AG04449 (cell line): Measurements from ENCODE around the gene GTF2IRD1.
"Not testable (repeated sequence)": the region's sequence is repeated elsewhere in the genome, so short reads cannot be mapped to it uniquely, and the experiment has no call there.

Experiments
- CTCF ChIA-PET: fragments of 350-600 bp; formaldehyde crosslinking; extraction: SDS; loops from one replicate; lab custom pipeline; 2021; ENCODE audit warnings: antibody characterized with exemption; lab: Yijun Ruan, JAX
- POLR2A ChIA-PET: fragments of 400-600, 350-600 bp; formaldehyde crosslinking; extraction: SDS; loops from one replicate; lab custom pipeline; 2020; ENCODE audit warnings: antibody characterized with exemption, inconsistent platforms; lab: Yijun Ruan, JAX
- DNase-seq: peaks from one replicate; pipeline ENCODE4 v3.0.0-alpha.2; 2010; ENCODE audit warnings: low read depth, low spot score
- H3K4me3 ChIP-seq: 2 replicates; pipeline ENCODE4 v1.5.1; 2011; ENCODE audit warnings: low read depth, mild to moderate bottlenecking, control low read depth, low read length
- TF ChIP-seq, protein P1 (sequence below): IDR thresholded peaks from one replicate; pipeline ENCODE4 v1.5.1; 2011; ENCODE audit warnings: mild to moderate bottlenecking, moderate library complexity, low read length, control low read depth, inconsistent platforms; ENCODE audit not compliant: insufficient read depth; ENCODE audit errors: missing control alignments

GTF2IRD1 gene

DNA sequence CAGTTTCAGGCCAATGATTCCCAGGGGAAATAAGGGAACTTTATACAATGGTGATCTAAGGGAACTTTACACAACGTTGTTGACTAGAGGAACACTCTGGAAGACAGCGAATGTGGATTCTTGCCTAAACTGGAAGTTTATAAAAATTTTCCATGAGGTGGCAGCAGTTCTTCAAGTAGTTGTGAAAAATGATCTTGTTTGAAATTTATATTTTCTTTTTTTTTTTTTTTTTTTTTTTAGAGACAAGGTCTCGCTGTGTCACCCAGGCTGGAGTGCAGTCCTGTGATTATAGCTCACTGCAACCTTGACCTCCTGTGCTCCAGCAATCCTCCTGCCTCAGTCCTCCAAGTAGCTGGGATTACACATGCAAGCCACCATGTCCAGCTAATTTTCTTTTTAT, 171.7 kb downstream of the GTF2IRD1 start:
- no peak overlapping the region for H3K4me3 ChIP-seq
- ChIA-PET POLR2A (no interaction called here), CTCF (interaction anchor here (0.6 to 1.5 kb wide), 3 partner anchors 10 to 123 kb away, joined by 3 to 4 read pairs (median 3); no protein-coding TSS in a partner anchor)
- TF ChIP-seq, protein P1, sequence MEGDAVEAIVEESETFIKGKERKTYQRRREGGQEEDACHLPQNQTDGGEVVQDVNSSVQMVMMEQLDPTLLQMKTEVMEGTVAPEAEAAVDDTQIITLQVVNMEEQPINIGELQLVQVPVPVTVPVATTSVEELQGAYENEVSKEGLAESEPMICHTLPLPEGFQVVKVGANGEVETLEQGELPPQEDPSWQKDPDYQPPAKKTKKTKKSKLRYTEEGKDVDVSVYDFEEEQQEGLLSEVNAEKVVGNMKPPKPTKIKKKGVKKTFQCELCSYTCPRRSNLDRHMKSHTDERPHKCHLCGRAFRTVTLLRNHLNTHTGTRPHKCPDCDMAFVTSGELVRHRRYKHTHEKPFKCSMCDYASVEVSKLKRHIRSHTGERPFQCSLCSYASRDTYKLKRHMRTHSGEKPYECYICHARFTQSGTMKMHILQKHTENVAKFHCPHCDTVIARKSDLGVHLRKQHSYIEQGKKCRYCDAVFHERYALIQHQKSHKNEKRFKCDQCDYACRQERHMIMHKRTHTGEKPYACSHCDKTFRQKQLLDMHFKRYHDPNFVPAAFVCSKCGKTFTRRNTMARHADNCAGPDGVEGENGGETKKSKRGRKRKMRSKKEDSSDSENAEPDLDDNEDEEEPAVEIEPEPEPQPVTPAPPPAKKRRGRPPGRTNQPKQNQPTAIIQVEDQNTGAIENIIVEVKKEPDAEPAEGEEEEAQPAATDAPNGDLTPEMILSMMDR = no peak
- DNase-seq = no peak

DNA sequence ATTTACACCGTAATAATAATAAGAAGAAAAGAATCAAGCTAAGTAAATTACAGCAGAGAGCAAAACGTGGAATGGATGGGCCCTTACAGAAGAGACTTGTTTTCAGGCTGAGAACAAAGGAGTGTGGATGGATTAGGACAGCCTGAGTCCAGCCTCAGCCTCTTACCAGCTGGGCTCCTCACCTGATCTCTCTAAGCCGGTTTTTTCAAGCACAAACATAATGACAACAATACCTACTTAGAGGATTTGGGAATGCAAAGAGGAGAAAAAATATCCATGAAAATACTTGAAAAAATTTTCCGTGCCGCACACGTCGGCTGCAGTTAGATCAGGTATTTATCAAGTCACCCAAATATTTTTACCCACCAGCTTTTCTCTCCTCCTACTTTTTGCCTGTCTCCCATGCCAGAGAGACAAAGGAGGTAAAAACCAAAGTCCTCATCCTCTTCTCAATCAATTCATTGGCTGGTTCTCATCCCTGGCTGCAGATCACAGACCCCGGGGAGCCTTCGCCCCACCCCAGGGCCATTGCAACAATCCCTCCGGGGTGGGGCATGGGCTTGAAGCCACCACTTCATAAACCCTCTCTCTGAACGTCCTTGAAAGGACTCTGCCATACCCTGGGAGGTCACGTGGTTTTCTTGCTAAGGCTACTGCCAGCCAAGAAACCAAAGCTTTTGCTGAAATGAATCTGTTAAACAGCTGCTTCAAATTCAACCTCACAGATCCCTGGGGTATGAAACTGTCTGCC, 174.1 kb downstream of the GTF2IRD1 start:
- CTCF ChIA-PET = interaction anchor here (0.6 to 1.9 kb wide), 2 partner anchors 9 to 30 kb away, joined by 4 to 5 read pairs; partner anchors contain the start of gene GTF2I
- POLR2A ChIA-PET = no interaction called here
- TF ChIP-seq, protein P1 = no peak
- no peak overlapping the region for H3K4me3 ChIP-seq
- DNase-seq = peak; percentile 24

DNA sequence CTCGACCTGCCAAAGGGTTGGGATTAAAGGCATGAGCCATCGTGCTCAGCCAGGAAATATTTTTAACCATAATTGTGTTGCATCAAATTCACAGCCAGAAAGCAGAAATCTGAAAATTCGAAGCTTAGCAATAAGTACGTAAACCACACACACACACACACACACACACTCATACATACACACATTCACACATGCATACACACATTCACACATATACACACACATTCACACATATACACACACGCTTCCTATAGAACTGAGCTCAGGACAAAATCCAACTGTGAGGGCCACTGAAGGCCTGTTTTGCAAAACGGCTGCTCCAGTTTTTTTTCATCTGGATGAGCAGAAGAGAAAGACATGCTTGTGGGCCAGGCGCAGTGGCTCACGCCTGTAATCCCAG, 178.8 kb downstream of the GTF2IRD1 start:
- no peak for DNase-seq
- no peak overlapping the region for H3K4me3 ChIP-seq
- TF ChIP-seq, protein P1 = no peak
- ChIA-PET POLR2A (no interaction called here), CTCF (interaction anchor here (1.0 to 1.2 kb wide), 2 partner anchors 46 to 66 kb away, joined by 3 read pairs; no protein-coding TSS in a partner anchor)

GRCh38 chr7:74633451-74633921, 179.8 kb downstream of the GTF2IRD1 start:
- ChIA-PET POLR2A (no interaction called here), CTCF (interaction anchor here (1.2 kb wide), 1 partner anchor 45 kb away, joined by 3 read pairs; no protein-coding TSS in a partner anchor)
- H3K4me3 ChIP-seq = no peak overlapping the region
- DNase-seq = no peak
- TF ChIP-seq, protein P1 = no peak

DNA sequence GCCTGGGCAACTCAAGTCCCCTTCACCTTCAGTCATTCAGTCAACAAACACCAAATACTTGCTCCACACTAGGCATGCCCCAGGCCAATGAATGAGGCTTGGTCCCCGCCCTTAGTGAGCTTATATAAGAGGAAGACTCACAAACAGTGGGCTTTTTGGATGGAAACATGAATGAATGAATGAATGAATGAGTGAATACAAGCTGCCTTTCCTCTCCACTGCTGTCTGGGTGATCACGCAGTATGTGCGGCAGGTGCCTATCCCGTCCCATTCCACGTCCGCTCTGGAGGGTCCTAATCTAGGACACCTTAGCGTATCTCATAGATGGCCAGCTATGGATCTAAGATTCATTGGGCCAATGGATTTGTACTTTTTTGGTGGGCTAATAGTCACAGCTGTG, 184.0 kb downstream of the GTF2IRD1 start:
- ChIA-PET POLR2A (no interaction called here), CTCF (no interaction called here)
- no peak overlapping the region for H3K4me3 ChIP-seq
- TF ChIP-seq, protein P1 = no peak
- DNase-seq = no peak

GRCh38 chr7:74650055-74650454, 196.3 kb downstream of the GTF2IRD1 start:
- POLR2A ChIA-PET, DNase-seq, H3K4me3 ChIP-seq: not testable (repeated sequence)
- CTCF ChIA-PET = interaction anchor here (1.0 kb wide), 1 partner anchor 233 kb away, joined by 3 read pairs; no protein-coding TSS in a partner anchor

DNA sequence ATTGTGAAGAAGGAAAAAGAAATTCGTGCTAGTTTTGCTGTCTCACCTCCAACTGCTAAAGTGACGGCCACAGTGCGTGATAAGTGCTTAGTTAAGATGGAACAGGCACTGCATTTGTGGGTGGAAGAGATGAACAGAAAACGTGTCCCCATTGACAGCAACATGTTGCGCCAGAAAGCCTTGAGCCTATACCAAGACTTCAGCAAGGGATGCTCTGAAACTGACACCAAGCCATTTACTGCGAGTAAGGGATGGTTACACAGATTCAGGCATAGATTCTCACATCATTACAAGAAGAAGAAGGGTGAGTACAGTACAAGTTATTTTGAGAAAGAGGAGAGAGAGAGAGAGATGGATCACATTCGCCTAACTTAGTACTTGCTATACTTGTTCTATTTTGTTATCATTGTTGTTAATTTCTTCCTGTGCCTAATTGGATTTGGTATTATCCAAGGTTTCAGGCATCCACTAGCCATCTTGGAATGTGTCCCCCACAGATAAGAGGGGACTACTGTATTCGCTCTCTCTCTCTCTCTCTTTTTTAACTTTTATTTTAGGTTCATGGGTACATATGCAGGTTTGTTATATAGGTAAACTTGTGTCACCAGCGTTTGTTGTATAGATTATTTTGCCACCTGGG, 196.9 kb downstream of the GTF2IRD1 start:
- DNase-seq, POLR2A ChIA-PET, H3K4me3 ChIP-seq, CTCF ChIA-PET: not testable (repeated sequence)

GRCh38 chr7:74651133-74651504, 197.4 kb downstream of the GTF2IRD1 start:
- CTCF ChIA-PET = interaction anchor here (0.5 kb wide), 1 partner anchor 433 kb away, joined by 3 read pairs; no protein-coding TSS in a partner anchor
- H3K4me3 ChIP-seq, DNase-seq, POLR2A ChIA-PET: not testable (repeated sequence)
